ENCODE data around the gene HJV. TPM values are rescaled to one million over a fixed set of nuclear protein-coding genes. Genes with fewer than 3 reads are reported as not detected.

The HJV gene
- total RNA-seq, 2 donors from 2014 or later, result not detected

- 20 to 29% methylated on average over 9 of the region's 9 CpGs for WGBS, 2 donors
- no peaks in the 10 kb centered on the region for H3K27me3 ChIP-seq
These were observed 42.4 kb downstream of the HJV start for GRCh38 chr1:145978854-145979745.

GRCh38 chr1:145978471-145978853 lies 43.1 kb downstream of the HJV start:
- intact Hi-C loops (cut with DNase I), result no loop called here
- no peak for TF ChIP-seq POLR2A (IDR thresholded peaks at IDR 0.05)
- TF ChIP-seq, protein P1, sequence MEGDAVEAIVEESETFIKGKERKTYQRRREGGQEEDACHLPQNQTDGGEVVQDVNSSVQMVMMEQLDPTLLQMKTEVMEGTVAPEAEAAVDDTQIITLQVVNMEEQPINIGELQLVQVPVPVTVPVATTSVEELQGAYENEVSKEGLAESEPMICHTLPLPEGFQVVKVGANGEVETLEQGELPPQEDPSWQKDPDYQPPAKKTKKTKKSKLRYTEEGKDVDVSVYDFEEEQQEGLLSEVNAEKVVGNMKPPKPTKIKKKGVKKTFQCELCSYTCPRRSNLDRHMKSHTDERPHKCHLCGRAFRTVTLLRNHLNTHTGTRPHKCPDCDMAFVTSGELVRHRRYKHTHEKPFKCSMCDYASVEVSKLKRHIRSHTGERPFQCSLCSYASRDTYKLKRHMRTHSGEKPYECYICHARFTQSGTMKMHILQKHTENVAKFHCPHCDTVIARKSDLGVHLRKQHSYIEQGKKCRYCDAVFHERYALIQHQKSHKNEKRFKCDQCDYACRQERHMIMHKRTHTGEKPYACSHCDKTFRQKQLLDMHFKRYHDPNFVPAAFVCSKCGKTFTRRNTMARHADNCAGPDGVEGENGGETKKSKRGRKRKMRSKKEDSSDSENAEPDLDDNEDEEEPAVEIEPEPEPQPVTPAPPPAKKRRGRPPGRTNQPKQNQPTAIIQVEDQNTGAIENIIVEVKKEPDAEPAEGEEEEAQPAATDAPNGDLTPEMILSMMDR (IDR thresholded peaks at IDR 0.05), result no peak
- H3K4me1 ChIP-seq, result peaks cover 64% of the 10 kb centered on the region
- H3K4me3 ChIP-seq, result no peak overlapping the region
- no peak for ATAC-seq
- no peaks in the 10 kb centered on the region for H3K9me3 ChIP-seq
- DNase-seq, result no peak
- H3K27ac ChIP-seq, result peak overlapping the region; percentile 72 to 90 (median 82)
- no peaks in the 10 kb centered on the region for H3K36me3 ChIP-seq (replicated peaks in 1 of 2; ENCODE audit: insufficient read depth in 1 of 2, low read depth in 2 of 2)
- no peaks in the 10 kb centered on the region for H3K27me3 ChIP-seq

More at GRCh38 chr1:145978854-145979745, 42.4 kb downstream of the HJV start:
- ATAC-seq (peak; percentile 82), DNase-seq (peak; percentile 81 to 94 (median 86))
- H3K9me3 ChIP-seq, result no peaks in the 10 kb centered on the region
- H3K27ac ChIP-seq, result peak overlapping the region; percentile 72 to 90 (median 82)
- intact Hi-C loops (cut with DNase I), result no loop called here
- peaks cover 70% of the 10 kb centered on the region for H3K4me1 ChIP-seq
- no peak overlapping the region for H3K4me3 ChIP-seq
- H3K36me3 ChIP-seq (replicated peaks in 1 of 2; ENCODE audit: insufficient read depth in 1 of 2, low read depth in 2 of 2), result no peaks in the 10 kb centered on the region
- TF ChIP-seq, protein P1 (IDR thresholded peaks at IDR 0.05), result peak in 2 of 7 experiments; percentile 5 to 8
- TF ChIP-seq POLR2A (IDR thresholded peaks at IDR 0.05), result peak in 2 of 3 donors; percentile 44 to 53

DNA sequence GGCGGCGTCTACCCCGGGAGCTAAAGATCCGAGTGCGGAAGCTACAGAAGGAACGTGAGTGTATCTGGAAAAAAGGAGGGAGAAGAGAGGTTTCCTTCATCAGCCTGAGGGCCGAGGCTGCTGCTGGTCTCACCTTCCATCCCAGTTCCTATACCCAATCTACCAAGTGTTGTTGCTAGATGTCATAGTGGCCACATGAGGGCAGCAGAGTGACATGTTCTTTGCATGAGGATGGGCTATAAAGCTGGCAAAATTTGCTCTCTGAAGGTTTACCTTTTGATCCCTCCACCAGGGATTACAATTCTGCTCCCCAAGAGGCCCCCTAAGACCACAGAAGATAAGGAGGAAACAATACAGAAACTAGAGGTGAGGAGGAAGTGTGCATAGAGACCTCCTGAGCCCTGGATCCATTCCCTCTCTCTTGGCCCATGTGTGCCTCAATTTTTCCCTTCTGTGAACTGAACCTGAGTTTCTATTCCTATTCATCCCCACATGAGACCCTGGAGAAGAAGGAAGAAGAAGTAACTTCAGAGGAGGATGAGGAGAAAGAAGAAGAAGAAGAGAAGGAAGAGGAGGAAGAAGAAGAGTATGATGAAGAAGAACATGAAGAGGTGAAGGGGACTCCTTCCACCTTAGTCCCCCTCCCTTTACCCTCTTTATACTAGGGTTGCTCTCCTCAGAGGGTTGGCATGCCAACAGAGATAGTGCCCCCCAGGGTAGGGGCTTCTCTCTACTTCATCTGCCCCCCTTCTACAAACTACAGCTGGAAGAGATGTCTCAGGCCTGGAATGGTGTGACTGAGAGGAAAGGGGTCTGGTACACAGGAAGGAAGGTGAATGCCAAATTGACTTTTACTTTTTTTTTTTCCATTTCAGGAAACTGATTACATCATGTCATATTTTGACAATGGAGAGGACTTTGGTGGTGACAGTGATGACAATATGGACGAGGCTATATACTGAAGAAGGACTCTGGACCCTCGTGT lies 43.8 kb downstream of the HJV start:
- Histone ChIP-seq H3K4me3 (no peak overlapping the region), H3K4me1 (peaks cover 57% of the 10 kb centered on the region), H3K27ac (peak overlapping the region; percentile 72 to 90 (median 82)), H3K36me3 (replicated peaks in 1 of 2; ENCODE audit: insufficient read depth in 1 of 2, low read depth in 2 of 2) (no peaks in the 10 kb centered on the region), H3K9me3 (no peaks in the 10 kb centered on the region), H3K27me3 (no peaks in the 10 kb centered on the region)
- ATAC-seq (peak; percentile 67), DNase-seq (peak; percentile 83 to 92 (median 89))
- WGBS, 2 donors, result 18 to 19% methylated on average over 9 of the region's 9 CpGs
- intact Hi-C loops (cut with DNase I), result no loop called here
- TF ChIP-seq POLR2A (IDR thresholded peaks at IDR 0.05), result no peak
- TF ChIP-seq, protein P1 (IDR thresholded peaks at IDR 0.05), result peak; percentile 63 to 96 (median 92)

DNA sequence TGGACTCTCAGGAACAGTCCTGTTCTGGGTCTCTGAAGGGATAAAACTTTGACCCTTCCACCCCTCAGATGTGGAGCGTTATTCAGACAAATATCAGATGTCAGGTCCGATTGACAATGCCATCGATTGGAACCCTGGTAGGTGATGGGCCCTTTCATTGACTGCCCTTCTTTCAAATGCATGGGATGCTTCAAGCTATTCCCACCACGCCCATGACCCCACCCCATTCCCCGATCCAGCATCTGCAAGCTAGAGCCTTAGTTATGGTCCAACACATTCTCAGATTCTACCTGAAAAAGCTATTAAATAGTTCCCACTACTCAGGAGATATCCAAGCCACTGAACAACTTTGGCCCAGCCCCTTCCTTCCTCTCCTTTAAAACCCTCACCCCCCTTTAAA lies 44.5 kb downstream of the HJV start:
- Histone ChIP-seq H3K27me3 (no peaks in the 10 kb centered on the region), H3K36me3 (replicated peaks in 1 of 2; ENCODE audit: insufficient read depth in 1 of 2, low read depth in 2 of 2) (no peaks in the 10 kb centered on the region), H3K4me3 (no peak overlapping the region), H3K9me3 (no peaks in the 10 kb centered on the region), H3K27ac (no peak overlapping the region), H3K4me1 (peaks cover 50% of the 10 kb centered on the region)
- ATAC-seq (no peak), DNase-seq (no peak)
- TF ChIP-seq POLR2A (IDR thresholded peaks at IDR 0.05), result no peak
- TF ChIP-seq, protein P1 (IDR thresholded peaks at IDR 0.05), result no peak
- WGBS, 2 donors, result 78% methylated on average over 5 of the region's 5 CpGs
- intact Hi-C loops (cut with DNase I), result no loop called here
